Occipital lobe (tissue), 2 donors: ENCODE results near the gene CHST11. TPM values are rescaled to one million over a fixed set of nuclear protein-coding genes. Genes with fewer than 3 reads are reported as not detected.

Source experiments
- DNase-seq: peaks from one replicate; lab custom pipeline; 2025; lab: John Stamatoyannopoulos, UW
- total RNA-seq: library from RNA; depleted of rRNA; stranded (reverse); fragments of >200 nt; gene quantifications from one replicate; pipeline ENCODE4 v1.2.3, GENCODE V29; 2014

CHST11 gene
- total RNA-seq, 1 donor from 2014 or later = 29.0 TPM

DNA sequence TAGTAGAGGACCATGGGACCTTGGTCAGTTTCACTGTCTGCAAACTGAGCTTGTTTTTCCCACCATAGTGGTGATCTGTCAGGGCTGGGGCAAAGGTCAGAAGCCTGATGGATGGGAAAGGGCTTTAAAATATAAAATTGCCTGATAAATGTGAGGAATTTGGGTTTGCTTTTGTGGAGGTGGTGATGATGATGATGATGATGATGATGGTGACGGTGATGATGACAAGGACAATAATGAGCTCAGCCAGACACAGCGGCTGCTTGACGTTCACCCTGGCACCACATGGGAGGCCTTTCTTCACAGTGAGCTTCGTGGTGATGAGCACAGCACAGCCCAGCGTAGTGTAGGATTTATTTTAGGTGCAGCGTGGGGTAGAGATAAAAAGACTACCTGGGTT lies 257.6 kb downstream of the CHST11 start:
- no peak for DNase-seq

DNA sequence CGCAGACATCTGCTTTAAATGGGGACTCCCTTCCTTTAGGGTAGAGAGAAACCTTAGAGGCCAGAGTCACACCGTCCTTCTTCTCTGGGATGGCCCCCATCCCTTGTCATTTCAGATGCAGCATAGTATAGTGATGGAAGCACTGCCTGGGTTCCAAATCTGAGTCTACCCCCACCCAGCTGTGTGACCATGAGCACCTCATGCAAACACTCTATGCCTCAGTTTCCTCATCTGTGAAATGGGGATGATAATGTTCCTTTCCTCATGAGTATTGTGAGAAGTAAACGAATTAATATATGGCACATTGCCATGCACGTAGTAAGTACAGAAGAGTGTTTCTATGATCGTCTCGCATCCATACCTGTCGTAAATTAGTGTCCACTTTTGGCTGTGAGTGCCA lies 259.4 kb downstream of the CHST11 start:
- DNase-seq = no peak

- no peak for DNase-seq
Measured at GRCh38 chr12:104718304-104718929, 261.7 kb downstream of the CHST11 start.

DNA sequence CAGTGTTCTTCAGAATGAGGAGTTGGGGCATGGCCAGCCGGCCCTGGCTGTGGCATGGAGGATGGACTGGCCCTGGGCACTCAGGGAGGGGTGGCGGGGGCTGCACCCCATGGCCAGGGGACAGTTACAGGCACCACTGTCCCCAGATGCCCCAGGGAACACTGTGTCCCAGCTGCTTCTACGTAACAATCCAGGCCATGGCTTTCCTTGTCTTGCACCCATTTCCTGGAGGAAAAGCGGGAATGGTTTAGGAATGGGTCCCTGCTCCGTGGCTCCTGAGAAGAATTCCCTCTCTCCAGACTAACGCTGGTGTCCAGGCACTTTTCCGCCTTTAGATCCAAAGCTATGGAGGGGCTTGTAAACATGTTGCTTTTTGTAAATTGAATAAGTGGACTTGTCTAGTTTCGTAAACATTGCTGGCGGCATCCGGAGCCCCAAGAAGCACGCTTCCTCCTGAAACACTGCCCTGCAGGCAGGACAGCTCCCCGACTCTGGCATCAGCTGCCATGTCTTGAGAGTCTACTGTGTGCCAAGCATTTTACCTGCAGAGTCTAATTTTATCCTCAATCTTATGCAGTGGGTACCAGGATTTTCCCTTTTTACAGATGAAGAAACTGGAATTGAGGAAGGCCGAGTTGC lies 263.1 kb downstream of the CHST11 start:
- DNase-seq = no peak

- DNase-seq = no peak
Measured at GRCh38 chr12:104720339-104721038, 263.7 kb downstream of the CHST11 start.

- no peak for DNase-seq
Measured at GRCh38 chr12:104721039-104721405, 264.3 kb downstream of the CHST11 start.

GRCh38 chr12:104721936-104722335 lies 265.2 kb downstream of the CHST11 start:
- no peak for DNase-seq

GRCh38 chr12:104722601-104723534 lies 266.1 kb downstream of the CHST11 start:
- DNase-seq = no peak

- DNase-seq = no peak
Measured at GRCh38 chr12:104723895-104724294, 267.1 kb downstream of the CHST11 start.

DNA sequence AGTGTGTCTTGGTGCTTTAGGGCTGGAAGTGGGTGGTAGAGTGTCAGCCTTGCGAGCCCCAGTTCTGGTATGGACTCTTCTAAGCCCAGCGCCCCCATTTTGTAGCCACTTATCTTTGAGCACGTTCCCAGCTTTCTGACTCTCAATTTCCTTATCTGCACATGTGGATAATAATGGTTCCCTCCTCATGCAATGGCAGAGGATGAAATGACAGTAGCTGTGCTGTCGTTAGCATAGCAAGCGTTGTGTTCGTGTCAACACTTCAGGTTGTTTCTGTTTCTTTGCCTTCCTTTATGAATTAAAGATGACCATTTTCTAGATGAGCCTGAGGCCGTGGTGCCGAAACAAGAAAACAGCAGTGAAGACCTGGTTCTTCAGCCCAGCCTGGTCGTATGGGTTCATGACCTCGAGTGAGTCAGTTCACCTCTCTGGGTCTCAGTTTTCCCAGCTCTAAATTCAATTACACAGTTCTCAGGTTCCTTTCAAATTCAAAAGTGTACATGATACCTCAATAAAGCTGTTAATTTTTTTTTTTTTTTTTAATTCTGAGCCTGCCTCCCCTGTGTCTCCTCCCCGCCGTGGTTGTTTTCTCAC lies 268.3 kb downstream of the CHST11 start:
- no peak for DNase-seq

GRCh38 chr12:104725610-104726009 lies 268.9 kb downstream of the CHST11 start:
- no peak for DNase-seq

GRCh38 chr12:104727726-104728465 lies 271.1 kb downstream of the CHST11 start:
- no peak for DNase-seq

DNA sequence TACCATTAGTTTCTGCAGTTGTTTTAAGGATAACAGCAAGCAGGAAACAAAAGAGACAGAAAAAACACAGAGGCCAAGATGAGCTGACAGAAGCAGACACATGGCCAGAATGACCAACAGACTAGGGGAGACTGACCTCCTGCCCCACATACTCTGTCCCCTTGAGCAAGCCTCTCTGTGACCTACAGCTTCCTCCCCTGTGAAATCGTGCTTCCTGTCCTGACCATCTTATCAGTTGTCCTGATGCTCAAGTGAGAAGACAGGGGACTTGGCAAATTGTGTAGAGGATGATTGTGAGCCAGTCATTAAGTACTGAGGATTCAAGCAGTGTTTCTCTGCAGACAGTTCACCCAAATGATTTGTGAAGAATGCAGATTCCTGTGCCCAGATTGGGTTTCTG lies 272.3 kb downstream of the CHST11 start:
- DNase-seq = no peak

DNA sequence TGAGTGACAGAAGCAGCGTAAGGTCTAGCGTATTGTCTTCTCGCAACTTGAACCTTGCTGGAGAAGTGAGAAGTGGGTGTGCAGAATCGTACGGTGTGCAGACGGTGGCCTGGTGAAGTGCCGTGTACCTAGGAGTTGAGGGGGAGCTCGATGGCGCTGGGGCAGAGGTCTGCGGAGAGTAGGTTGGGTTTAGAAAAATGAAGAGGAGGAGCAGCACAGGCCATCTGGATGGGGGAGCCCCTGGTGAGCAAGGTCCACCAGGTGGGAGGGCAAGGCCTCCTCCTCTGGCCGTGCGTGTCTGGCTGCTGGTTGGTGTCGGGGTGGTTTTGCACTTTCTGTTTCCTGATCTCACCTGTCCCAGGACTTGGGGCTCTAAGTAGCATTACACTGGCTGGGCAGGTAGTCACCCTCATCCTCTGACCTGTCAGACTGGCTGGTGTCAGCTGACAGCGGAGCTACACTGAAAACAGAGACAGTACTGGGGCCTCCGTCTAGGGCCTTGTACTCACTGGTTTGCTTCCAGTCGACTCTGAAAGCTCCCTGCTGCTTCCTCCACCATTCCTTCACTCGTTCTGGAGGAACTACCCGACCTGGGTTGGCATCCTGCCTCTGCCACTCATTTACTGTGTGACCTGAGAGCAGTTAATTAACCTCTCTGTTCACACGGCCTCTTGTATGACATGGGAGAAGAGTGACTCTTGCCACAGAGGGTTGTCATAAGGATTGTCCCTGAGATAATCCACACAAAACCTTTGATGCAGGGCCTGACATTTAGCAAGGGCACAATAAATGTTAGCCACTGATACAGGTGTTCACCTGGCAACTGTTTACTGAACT lies 273.1 kb downstream of the CHST11 start:
- DNase-seq = no peak

DNA sequence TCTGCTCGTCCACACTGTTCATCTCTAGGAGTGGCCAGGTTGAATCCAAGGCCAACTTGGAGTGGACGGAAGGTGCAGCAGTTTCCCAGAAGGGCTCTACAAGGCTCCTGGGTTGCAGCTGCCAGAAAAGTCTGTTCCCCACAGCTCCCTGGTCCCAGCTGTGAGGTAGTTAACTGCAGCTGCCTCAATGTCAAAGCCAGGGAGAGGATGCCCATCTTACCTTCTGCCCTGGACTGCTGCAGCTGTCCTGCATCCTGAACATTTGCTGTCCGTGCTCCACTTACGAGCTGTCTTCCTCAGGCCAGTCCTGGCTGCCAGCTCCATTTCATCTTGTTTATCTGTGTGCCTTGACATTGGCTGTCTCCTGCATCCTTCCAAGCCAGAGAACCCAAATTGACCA lies 274.0 kb downstream of the CHST11 start:
- DNase-seq = no peak

DNA sequence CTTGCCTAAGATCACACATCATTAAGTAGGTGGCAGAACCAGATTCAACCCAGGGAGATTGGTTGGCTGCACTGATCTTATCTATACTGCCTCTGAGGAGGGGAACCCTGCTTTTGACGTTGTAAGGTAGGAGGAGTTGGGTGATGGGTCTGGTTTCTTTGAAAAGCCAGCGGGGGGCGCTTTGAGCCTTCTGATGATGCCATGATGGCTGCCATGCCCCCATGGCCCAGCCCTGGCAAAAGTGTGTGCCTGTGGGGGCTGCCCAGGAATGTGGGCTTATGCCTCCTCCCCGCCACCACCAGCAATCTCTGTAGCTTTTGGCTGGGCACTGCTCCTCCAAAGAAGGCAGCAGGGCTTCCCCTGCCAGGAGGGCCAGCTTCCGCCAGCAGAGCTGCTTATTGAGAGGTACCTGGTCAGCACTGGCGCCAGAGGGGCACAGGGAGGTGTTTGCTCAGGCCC lies 277.0 kb downstream of the CHST11 start:
- DNase-seq = no peak

DNA sequence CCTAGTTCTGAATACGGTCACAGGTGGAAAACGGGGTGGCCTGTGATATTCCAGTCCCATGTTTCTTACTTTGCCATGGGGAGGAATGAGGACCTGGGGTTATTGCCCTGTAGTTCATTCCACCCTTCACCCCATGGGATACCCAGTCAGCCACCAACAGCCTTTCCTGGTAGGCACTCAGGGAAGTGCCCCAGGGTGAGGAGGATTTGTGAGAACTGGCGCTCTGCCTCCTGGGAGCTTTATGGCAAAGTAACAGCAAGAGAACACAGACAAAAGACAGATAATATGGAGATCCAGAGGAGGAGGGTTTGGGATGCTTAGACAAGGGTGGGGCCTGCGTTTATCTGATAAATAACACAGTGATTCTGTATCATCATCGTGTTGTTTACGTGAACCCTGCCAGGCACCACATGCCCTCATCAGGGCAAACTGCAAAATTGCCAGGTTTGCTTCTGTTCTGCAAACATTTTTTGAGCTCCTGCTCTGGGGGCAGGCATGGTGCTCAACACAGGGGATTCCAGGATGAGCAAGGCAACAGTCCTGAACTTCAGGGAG lies 277.9 kb downstream of the CHST11 start:
- DNase-seq = no peak

- DNase-seq = no peak
Measured at GRCh38 chr12:104735801-104736200, 279.1 kb downstream of the CHST11 start.

- DNase-seq = no peak
Measured at GRCh38 chr12:104736307-104736706, 279.6 kb downstream of the CHST11 start.
